Activated CD8-positive, alpha-beta memory T cell treated with anti-CD3 and anti-CD28 coated beads for 36 hours (primary cell): Measurements from ENCODE around the gene GDPD5. TPM values are rescaled to one million over a fixed set of nuclear protein-coding genes. Genes with fewer than 3 reads are reported as not detected.

Experiments used
- CTCF ChIA-PET: fragments of 350-600 bp; sonication (Branson Sonifier 250); formaldehyde crosslinking; loops from one replicate; lab custom pipeline; 2021; ENCODE audit warnings: antibody characterized with exemption; lab: Charles Lee
- POLR2A ChIA-PET: fragments of 350-600 bp; sonication (Branson Sonifier 250); formaldehyde crosslinking; loops from one replicate; lab custom pipeline; 2021; ENCODE audit warnings: antibody characterized with exemption; lab: Charles Lee
- total RNA-seq, 2 experiments: library from RNA; stranded (reverse); gene quantifications; one replicate each; pipeline ENCODE4 v1.2.3, GENCODE V29; 2021

The GDPD5 gene
- total RNA-seq, 2 experiments from 2014 or later, result 7.2 to 7.3 TPM

DNA sequence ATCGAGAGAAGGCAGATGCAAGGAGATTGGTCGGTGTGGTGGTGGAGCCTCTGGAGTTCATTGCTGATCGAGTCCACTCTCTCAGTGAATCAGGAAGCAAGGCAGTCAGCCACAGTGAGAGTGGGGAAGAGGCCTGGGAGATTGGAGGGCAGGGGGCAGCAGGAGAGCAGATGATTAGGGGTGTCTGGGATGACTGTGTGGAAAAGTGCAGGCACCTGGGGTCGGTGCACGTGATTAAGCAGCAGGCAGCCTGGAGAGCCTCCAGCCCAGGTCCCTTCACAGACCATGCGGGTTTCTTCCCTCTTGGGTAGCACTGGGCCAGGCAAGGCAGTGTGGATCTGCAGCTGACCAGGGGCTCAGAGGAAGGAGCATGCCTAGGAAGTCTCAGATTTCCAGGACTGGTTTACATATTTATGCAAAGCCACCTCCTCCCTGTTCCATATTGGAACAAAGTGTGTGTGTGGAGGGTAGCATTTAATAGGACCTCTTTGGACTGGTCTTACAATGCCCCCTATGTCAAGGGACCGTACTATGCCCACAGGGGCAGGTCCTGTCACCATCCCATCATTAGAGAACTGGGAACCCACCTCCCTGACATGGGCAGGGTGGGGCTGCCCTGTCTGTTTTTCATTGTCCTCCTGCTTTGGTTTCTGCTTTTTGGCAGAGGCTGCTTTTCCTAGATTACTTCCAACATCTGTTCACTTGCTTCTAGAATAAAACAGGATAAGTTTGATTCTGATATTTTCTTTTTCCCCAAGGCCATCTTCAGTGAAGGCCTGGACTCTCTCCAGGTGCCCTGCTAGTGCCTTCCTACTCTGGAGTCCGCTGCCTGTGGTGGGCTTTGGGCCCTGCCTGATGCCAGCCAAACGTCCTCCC is 14.0 kb upstream of the GDPD5 start:
- ChIA-PET CTCF (interaction anchor here (1.2 to 1.4 kb wide), 2 partner anchors 10 to 15 kb away, joined by 4 read pairs; no protein-coding TSS in a partner anchor), POLR2A (no interaction called here)

DNA sequence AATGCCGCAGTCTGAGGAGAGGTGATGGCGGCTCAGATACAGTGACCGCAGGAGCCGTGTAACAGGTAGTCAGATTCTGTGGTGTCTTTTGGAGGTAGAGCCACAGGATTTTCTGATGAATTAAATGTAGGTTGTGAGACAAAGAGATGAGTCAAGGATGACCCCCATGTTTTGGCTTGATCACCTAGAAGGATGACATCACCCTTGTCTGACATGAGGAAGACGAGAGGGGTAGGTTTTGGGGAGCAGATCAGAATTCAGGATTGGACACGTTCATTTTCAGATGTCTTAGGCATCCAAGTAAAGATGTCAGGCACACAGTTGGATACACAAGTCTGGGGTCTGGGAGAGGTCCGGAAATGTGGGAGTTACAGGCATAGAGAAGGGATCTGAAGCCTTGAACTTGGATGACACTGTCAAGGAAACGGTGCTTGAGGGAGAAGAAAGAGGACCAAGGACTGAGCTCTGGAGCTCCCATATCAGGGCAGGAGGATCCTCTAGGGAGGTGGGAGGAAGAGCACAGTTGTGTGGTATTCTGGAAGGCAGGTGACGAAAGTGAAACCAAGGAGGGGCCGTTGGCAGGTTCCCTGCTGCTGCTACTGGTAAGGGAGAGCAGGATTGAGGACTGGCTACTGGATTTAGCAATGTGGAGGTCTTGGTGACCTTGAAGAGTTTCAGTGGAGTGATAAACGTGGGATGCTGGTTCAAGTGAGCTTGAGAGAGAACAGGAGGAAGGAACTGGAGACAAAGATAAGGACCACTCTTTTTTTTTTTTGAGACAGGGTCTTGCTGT is 12.6 kb upstream of the GDPD5 start:
- POLR2A ChIA-PET, result interaction anchor here (1.0 kb wide), 1 partner anchor 24 kb away, joined by 3 read pairs; no protein-coding TSS in a partner anchor
- CTCF ChIA-PET, result interaction anchor here (1.2 to 1.4 kb wide), 3 partner anchors 14 to 93 kb away, joined by 3 to 5 read pairs (median 4); no protein-coding TSS in a partner anchor

DNA sequence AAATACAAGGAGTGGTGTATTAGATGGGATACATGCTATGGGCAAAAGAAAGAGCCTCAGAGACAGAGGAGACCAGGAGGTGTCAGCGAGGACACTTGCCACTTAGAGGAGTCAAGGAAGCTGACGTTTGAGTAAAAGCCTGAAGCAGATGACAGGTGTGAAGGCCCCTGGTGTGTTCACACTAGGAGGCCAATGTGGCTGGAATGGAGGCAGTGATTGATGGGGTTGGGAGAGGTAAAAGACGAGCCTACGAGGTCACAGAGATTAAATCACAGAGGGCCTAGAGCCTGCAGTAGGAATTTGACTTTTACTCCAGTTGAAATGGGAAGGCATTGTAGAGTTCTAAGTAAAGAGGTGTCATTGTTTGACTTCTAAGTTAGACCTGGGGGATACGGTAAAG is 12.0 kb upstream of the GDPD5 start:
- ChIA-PET POLR2A (interaction anchor here (1.0 kb wide), 1 partner anchor 25 kb away, joined by 3 read pairs; no protein-coding TSS in a partner anchor), CTCF (interaction anchor here (1.0 to 11.3 kb wide), 5 partner anchors 15 to 148 kb away, joined by 3 to 101 read pairs (median 3); no protein-coding TSS in a partner anchor)

DNA sequence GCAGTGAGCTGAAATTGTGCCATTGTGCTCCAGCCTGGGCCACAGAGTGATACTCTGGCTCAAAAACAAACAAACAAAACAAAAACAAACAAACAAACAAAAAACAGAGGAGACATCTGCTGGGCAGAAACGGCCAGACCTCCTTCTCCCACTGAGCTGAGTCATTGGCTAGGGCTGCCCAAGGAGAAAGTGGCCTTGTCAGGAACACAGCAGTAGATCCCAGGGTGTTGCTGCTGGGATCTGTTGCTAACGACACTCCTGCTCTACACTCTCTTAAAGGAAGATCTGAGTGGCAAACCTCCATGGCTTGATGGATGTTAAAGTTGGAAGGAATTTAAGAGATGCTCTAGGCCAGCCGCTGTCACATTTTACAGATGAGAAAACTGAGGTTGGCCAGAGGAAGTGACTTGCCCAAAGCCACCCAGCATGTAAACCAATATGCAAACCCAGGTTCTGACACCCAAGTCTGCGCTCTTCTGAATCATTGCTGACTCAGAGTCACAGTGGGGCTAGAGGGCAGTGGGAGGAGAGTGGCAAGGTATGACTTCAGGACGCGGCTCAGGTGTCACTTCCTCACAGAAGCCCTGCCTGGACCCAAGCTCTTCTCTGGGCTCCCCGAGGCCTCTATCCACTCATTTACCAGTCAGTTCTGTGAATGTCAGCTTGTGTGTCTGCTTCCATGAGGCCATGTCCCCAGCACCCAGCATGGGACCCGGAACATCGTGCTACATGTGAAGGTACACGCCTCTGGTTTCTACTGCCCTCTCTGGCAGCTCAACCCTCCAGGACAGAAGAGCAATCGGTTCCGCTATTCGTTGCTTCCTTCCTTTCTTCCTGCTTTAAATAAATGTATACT is 11.3 kb upstream of the GDPD5 start:
- ChIA-PET CTCF (interaction anchor here (0.5 to 11.3 kb wide), 6 partner anchors 9 to 147 kb away, joined by 3 to 101 read pairs (median 3); no protein-coding TSS in a partner anchor), POLR2A (interaction anchor here (1.0 kb wide), 1 partner anchor 26 kb away, joined by 3 read pairs; no protein-coding TSS in a partner anchor)

DNA sequence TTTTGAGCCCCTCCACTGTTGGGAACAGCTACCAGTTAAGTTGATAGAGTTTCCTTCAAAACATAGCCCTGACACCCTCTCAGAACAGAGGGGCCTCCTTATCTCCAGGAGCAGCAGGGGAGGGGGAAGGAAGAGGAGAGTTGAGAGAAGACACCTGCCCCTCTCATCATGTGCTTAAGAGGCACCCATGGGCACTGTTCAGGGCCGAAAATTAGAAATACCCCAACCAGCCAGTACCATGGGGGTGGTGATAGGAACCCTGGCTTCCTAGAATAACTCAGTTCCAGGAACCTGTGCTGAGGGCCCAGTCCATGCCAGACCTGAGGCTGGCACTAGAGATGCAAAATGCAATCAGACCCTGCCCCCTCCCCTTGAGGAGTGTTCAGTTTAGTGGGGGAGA is 9.3 kb upstream of the GDPD5 start:
- ChIA-PET POLR2A (no interaction called here), CTCF (interaction anchor here (0.8 to 11.3 kb wide), 2 partner anchors 92 to 279 kb away, joined by 3 to 101 read pairs; no protein-coding TSS in a partner anchor)

DNA sequence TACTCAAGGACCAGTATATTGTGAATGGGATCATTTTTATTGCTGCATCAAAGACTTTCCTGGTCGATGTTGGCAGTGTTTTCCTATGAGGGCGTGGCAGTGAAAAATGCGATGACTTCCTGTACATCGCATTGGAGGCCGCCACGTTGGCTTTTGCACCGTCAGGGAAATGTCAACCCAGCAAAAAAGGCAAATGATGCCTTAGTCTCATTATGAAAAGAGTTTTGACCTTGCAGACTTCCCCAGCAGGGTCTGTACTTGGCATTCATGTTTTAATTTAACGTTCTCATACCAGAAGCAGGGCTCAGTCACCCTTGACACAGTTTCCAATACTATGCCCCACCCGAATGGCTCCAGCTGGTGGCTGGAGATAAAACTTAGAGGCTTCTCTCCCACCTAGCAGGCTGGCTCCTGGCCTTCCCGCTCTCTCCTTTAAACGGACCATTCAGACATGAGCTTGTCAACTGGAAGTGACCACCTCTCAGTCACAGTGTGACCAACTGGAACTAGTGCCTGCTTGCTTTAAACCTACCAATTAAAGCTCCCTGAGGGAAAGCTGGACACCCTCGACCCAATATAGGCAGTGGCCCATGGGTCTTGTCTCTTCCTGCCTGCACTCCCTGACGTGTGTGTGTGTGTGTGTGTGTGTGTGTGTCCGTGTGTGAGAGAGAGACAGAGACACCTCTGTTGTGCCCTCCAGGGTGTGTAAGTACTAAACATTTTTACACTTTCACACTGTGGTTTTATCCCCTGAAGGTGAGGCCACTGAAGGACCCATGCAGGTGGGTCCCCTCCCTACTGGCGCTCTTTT is 8.7 kb upstream of the GDPD5 start:
- CTCF ChIA-PET, result interaction anchor here (0.5 to 11.3 kb wide), 4 partner anchors 91 to 280 kb away, joined by 3 to 101 read pairs (median 4); no protein-coding TSS in a partner anchor
- POLR2A ChIA-PET, result no interaction called here

DNA sequence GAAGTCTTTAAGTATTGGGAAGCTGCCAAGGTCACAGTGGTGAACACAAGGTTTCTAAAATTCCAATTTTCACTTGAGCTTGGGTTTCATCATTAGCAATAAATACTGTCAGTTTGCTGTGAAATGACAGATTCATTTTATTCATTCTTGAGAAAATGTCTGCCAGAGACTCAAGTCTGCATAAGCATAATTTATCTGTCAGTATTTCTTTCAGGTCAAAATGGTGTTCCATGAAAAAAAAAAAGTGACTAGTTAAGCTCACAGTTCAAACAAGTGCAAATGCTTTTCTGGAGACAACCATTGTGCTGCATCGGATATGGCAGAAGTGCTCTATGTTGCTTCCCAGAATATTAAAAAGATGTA is 8.1 kb upstream of the GDPD5 start:
- POLR2A ChIA-PET, result no interaction called here
- CTCF ChIA-PET, result interaction anchor here (1.9 to 11.3 kb wide), 3 partner anchors 91 to 144 kb away, joined by 4 to 101 read pairs (median 26); no protein-coding TSS in a partner anchor

DNA sequence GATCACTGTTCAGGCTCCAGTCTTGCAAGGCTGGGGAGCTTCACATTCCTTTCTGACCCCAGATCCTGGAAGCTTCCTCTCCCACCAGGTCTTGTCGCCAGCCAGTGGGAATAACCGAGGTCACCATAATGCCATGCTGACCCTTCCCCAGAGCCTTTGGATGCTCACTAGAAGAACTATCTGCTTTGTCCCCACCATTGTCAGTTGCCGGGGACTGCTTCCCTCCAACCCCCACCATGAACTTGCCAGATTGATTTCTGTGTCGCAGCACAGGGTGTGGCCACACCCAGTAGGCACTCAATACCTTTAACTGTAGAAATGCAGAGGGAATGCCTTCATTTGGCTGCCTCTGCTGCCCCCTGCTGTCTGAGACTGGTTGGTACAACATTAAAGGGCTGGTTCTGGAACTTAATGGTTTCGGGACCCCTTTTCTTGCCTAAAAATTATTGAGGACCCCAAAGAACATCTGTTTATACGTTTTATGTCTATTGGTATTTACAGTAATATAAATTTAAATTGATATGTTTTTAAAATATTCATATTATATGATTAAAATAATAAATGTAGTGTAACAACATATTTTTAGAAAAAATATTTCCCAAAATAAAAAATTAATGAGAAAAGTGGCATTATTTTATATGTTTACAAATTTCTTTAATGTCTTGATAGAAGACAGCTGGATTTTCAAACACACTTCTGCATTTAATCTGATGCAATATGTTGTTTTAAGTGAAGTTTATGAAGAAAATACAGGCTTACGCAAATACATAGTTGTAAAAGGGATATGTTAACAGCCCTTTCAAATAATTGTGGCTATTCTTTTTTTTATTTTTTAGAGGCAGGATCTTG is 6.7 kb upstream of the GDPD5 start:
- ChIA-PET CTCF (interaction anchor here (0.6 to 11.3 kb wide), 15 partner anchors 12 to 1437 kb away, joined by 3 to 101 read pairs (median 3); no protein-coding TSS in a partner anchor), POLR2A (no interaction called here)

DNA sequence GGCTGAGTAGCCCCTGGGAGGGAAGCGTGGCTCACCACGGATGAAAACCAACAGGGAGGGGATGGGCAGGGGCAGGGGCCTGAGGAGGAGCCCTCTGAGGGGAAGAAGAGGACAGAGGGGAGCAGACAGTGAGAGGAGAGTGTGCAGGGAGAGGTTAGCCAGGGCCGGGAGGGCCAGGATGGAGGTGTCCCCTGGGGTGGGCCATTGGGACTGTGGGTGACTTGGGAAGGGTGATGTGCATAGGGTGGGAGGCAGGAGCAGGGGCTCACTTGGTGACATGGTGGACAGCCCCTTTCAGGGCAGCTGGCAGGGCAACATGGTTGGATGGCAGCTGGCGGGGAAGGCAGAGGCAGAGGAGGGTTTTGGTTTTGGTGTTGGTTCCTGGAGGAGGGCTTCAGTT is 5.6 kb upstream of the GDPD5 start:
- POLR2A ChIA-PET, result no interaction called here
- CTCF ChIA-PET, result interaction anchor here (0.7 to 11.3 kb wide), 10 partner anchors 23 to 1436 kb away, joined by 3 to 101 read pairs (median 3); no protein-coding TSS in a partner anchor

DNA sequence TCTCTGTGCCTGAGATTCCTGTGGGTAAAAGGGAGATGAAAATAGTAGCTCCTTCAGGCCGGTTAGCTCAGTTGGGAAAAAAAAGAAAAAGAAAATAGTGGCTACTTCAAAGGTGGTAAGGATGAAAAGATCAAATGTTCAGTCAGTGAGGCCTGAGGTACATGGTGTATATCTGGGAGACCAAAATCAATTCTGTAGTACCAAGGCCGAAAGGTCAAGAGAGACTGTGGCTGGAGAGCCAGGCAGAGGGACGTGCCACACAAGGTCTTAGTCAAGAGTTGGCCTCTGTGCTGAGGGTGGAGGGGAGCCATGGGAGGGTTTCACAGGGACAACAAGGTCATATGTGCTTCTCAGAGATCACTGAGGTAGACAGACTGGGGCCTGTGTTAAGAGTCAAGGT is 4.8 kb upstream of the GDPD5 start:
- POLR2A ChIA-PET, result no interaction called here
- CTCF ChIA-PET, result interaction anchor here (1.1 to 11.3 kb wide), 4 partner anchors 15 to 141 kb away, joined by 3 to 101 read pairs (median 14); no protein-coding TSS in a partner anchor

DNA sequence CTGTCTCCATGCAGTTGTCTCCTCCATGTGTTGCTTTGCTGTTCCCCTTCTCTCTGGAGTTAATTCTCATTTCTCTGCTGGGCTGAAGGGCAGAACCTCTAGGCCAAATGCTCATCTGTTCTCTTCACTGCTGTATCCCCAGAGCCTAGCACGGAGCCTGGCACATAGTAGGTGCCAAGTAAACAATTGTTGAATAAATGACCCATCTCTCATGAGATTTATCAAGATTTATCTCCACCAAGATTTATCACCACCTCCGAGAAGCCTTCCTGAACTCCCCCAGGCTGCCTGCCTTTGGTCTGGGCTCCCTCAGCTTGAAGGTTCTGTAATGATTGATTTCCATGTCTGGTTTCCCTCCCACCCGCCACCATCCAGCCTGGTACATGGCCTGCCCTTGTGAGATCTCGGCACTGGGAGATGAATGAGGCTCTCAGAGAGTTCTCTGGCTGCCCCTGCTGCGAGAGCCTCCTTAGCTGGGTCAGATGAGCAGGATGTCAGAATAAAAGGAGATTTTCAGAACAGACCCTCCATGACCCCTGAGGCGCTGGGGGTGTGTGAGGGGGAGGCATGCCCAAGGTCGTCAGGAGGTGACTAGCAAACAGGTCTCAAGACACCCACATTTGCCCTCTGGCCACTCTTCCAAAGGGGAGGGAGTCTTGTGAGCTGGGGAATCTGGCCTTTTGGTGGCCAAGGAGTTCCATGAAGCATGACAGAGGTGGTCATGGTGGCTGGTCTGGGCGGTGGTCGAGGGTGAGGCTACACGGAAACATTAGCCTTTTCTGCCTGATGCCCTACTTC is 2.4 kb upstream of the GDPD5 start:
- CTCF ChIA-PET, result interaction anchor here (2.4 to 11.3 kb wide), 2 partner anchors 85 to 139 kb away, joined by 8 to 101 read pairs; no protein-coding TSS in a partner anchor

DNA sequence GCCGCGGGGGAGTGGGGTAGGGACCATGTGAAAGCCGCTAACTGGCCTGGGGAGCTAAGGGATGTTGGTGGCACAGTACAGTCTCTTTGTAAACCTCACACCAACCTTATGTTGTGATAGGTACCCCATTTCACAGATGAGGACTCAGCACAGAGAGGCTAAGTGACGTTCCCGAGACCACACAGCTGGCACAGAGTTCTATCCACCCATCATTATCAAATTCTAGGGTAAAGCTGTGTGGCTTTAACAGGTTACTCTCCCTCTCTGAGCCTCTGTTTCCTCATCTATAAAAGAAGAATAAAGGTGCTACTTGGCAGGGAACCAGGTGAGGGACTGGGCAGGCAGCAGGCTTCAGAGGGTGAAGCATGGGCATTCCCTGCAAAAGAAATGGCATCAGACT is 1.4 kb upstream of the GDPD5 start:
- CTCF ChIA-PET, result interaction anchor here (1.0 to 11.3 kb wide), 3 partner anchors 84 to 141 kb away, joined by 4 to 101 read pairs (median 8); no protein-coding TSS in a partner anchor

More for the DNA sequence above, 2.4 kb upstream of the GDPD5 start:
- POLR2A ChIA-PET, result interaction anchor here (0.6 to 0.7 kb wide), 2 partner anchors 11 to 101 kb away, joined by 3 read pairs; no protein-coding TSS in a partner anchor

DNA sequence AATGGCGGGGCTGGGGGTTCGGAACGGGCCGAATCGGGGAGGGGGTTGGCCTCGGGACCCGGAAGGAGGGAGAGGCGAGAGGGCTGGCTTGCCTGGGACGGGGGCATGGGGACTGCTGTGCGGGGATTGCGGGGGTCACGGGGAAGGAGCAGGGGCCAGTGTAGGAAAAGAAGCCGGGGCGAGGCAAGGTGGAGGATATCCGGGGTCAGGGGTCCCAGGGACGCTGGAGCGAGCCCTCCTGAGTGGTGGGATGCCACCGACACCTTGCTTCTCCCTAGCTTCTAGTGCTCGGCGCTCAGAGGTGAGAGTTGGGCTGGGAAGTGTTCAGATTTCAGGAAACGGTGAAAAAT is 426 bp upstream of the GDPD5 start:
- ChIA-PET POLR2A (interaction anchor here (1.0 to 1.7 kb wide), 3 partner anchors 23 to 51 kb away, joined by 3 to 5 read pairs (median 3); partner anchors contain the start of gene SERPINH1), CTCF (interaction anchor here (0.9 to 2.0 kb wide), 5 partner anchors 46 to 135 kb away, joined by 3 to 5 read pairs (median 4); no protein-coding TSS in a partner anchor)

More for the DNA sequence above, 1.4 kb upstream of the GDPD5 start:
- POLR2A ChIA-PET, result no interaction called here

DNA sequence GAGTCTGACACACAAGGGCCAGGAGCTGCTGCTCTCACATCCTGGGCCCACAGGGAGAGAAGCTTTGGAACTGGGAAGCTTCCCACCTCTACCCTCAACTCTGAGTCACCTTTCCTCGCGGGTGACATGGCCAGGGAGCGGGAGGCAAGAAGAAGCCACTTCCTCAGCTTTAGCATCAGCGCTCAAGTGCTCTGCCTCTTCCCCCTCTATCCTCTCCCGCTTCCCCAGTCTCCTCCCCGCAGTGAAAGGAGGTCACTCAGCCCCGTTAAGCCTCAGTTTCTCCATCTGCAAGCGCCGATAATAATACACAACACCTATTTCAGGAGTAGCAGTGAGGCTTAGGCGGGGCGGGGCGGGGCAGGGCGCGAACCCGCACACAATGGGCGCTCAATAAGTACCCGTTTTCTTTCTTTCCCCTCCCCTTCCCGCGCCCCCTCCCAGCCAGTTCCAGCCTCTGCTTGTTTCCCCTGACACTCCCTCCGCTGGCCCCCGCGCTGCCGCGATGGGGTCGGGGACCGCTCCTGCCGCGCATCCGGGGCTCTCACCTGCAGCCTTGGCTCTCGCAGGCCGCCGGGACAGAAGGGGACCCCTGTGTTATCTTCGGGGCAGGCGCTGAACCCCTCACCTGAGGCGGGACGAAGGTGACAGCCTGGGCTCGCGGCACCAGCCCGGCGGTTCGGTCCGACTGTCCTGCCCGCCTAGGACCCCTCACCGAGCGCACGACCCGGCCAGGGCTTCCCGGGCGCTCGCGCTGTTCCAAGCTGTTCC is 892 bp downstream of the GDPD5 start:
- POLR2A ChIA-PET, result interaction anchor here (0.7 to 1.7 kb wide), 3 partner anchors 22 to 249 kb away, joined by 3 to 5 read pairs (median 3); no protein-coding TSS in a partner anchor
- CTCF ChIA-PET, result interaction anchor here (0.5 to 2.0 kb wide), 8 partner anchors 14 to 169 kb away, joined by 3 to 8 read pairs (median 4); partner anchors contain the start of gene SERPINH1
